ENCODE data around the gene MORN5. TPM values are rescaled to one million over a fixed set of nuclear protein-coding genes. Genes with fewer than 3 reads are reported as not detected.

MORN5 gene
- total and polyA plus RNA-seq, 3 donors from 2014 or later = 19.2 to 183 (median 34.7) TPM

DNA sequence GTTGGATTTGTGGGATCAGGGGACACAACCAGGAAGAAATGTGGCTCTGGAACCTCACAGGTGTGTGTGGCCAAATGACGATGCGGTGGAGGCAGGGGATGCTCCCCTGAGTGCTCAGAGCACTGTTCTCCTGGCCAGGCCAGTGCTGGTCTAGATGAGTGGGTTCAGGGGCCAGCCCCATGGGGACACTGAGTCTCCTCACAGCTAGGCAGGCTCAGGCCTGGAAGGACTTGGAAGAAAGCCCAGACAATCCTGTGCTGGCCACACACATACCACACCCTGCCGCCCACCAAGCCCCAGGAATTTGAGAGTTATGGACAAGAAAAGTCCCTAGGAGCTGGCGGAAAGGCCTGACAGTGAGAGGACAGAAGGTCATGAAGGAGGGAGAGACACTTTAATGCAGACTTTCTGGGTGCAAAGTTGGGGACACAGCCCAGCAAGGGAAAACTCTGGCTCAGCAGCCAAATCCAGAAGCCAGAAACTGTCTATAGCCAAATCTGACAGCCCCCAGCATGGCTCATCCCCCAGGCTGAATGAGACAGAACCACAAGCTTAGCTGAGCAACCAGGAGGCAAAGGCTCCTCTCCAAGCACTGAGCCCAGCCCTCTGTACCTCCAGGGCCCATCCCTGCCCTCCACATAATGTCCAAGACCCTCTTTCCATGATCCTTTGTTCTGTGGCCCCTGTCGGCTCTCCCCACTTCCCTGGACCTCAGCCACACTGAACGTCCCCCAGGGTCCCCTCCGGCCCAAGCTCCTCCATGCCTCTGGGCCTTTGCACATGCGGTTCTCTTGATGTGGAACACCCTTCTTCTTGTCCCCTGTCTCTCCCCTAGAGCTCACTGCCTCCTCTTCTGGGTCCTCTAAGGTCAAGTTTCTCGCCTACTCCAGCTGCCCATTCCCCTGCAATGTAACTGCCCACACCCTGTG lies 46.7 kb downstream of the MORN5 start:
- Histone ChIP-seq H3K4me1 (no peaks in the 10 kb centered on the region), H3K9me3 (no peaks in the 10 kb centered on the region), H3K36me3 (ENCODE audit: low read depth, missing control alignments) (no peaks in the 10 kb centered on the region), H3K27ac (no peak overlapping the region), H3K4me3 (no peak overlapping the region), H3K27me3 (no peaks in the 10 kb centered on the region)
- intact Hi-C loops (cut with DNase I; ENCODE audit: low total_unique reads) = no loop called here
- TF ChIP-seq POLR2A (IDR thresholded peaks at IDR 0.05) = no peak
- TF ChIP-seq, protein P1, sequence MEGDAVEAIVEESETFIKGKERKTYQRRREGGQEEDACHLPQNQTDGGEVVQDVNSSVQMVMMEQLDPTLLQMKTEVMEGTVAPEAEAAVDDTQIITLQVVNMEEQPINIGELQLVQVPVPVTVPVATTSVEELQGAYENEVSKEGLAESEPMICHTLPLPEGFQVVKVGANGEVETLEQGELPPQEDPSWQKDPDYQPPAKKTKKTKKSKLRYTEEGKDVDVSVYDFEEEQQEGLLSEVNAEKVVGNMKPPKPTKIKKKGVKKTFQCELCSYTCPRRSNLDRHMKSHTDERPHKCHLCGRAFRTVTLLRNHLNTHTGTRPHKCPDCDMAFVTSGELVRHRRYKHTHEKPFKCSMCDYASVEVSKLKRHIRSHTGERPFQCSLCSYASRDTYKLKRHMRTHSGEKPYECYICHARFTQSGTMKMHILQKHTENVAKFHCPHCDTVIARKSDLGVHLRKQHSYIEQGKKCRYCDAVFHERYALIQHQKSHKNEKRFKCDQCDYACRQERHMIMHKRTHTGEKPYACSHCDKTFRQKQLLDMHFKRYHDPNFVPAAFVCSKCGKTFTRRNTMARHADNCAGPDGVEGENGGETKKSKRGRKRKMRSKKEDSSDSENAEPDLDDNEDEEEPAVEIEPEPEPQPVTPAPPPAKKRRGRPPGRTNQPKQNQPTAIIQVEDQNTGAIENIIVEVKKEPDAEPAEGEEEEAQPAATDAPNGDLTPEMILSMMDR (IDR thresholded peaks at IDR 0.05) = no peak
- DNase-seq = no peak
- 70 to 79% methylated on average over 9 of the region's 9 CpGs for WGBS, 2 donors

DNA sequence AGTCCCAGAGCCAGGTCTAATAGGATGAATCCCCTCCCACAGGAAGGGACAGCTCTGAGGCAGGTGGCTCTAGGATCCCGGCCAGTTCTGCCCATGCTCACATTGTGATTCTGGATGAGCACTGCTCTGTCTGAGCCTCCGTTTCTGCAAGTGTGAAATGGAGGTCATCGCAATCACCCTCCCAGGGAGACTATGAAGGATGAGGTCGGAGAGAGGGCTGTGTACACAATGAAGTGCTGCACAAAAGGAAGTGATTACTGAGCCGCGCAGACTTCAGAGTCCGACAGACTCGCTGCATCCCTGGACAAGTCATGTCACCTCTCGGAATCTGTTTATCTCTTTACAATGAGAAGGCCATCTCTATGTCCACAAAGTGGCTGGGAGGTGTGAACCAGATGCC lies 47.4 kb downstream of the MORN5 start:
- Histone ChIP-seq H3K27ac (no peak overlapping the region), H3K9me3 (no peaks in the 10 kb centered on the region), H3K4me3 (no peak overlapping the region), H3K36me3 (ENCODE audit: low read depth, missing control alignments) (no peaks in the 10 kb centered on the region), H3K4me1 (no peaks in the 10 kb centered on the region), H3K27me3 (no peaks in the 10 kb centered on the region)
- DNase-seq = no peak
- intact Hi-C loops (cut with DNase I; ENCODE audit: low total_unique reads) = no loop called here
- no peak for TF ChIP-seq POLR2A (IDR thresholded peaks at IDR 0.05)
- TF ChIP-seq, protein P1 (IDR thresholded peaks at IDR 0.05) = no peak
- WGBS, 2 donors = 86 to 89% methylated on average over 8 to 9 of the region's 9 CpGs

DNA sequence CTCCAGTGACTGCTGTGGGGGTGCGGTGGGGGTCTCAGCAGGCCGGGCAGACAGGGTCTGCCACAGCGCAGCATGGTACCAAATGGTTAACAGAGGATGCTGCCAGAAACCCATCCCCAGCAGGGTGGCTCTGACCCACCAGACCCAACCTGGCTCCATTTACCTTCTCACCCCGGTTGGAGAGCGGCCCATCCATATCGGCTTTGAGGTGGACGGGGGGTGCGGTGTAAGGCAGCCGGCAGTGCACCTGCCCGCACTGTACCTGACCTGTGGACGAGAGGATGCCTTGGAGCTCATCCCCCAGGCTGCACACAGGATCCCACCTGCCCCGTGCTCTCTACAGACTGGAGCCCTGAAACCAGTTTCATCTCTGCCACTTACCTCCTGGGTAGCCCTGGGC lies 49.7 kb downstream of the MORN5 start:
- peaks cover 9% of the 10 kb centered on the region for H3K4me1 ChIP-seq
- DNase-seq = no peak
- no peaks in the 10 kb centered on the region for H3K36me3 ChIP-seq (ENCODE audit: low read depth, missing control alignments)
- no peak overlapping the region for H3K4me3 ChIP-seq
- 81 to 95% methylated on average over 11 to 12 of the region's 12 CpGs for WGBS, 2 donors
- TF ChIP-seq, protein P1 (IDR thresholded peaks at IDR 0.05) = no peak
- no peak for TF ChIP-seq POLR2A (IDR thresholded peaks at IDR 0.05)
- intact Hi-C loops (cut with DNase I; ENCODE audit: low total_unique reads) = no loop called here
- H3K27me3 ChIP-seq = no peaks in the 10 kb centered on the region
- no peaks in the 10 kb centered on the region for H3K9me3 ChIP-seq
- no peak overlapping the region for H3K27ac ChIP-seq

DNA sequence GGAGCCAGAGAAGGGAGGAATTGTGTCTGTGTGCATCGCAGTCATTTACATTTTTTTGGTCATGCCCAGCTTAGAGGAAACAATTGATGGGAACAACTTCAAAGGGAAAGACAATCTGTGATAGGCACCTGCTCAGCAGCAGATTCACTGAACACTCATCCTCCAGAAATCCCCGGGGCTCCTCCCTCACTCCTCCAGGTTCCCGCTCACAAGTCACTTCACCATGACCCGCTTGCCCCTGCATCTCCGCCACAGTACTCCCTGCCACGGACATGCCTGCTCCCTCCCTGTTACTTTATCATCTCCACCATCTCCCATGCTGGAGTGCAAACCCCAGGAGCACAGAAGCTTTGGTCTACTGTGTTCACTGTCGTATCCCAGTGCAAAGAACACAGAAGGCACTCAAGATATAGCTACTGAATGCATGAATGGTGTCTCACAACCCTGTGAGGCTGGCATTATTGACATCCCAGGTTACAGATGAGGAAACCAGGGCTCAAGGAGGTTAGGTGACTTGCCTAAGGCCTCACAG lies 52.8 kb downstream of the MORN5 start:
- Histone ChIP-seq H3K4me1 (peaks cover 13% of the 10 kb centered on the region), H3K4me3 (no peak overlapping the region), H3K36me3 (ENCODE audit: low read depth, missing control alignments) (no peaks in the 10 kb centered on the region), H3K9me3 (no peaks in the 10 kb centered on the region), H3K27ac (no peak overlapping the region), H3K27me3 (no peaks in the 10 kb centered on the region)
- DNase-seq = no peak
- no peak for TF ChIP-seq POLR2A (IDR thresholded peaks at IDR 0.05)
- TF ChIP-seq, protein P1 (IDR thresholded peaks at IDR 0.05) = no peak
- 53 to 79% methylated on average over 7 of the region's 7 CpGs for WGBS, 2 donors
- intact Hi-C loops (cut with DNase I; ENCODE audit: low total_unique reads) = no loop called here

Data from testis (tissue), 3 donors.